ENCODE results near the gene TSPAN18. TPM values are rescaled to one million over a fixed set of nuclear protein-coding genes. Genes with fewer than 3 reads are reported as not detected.

TSPAN18 gene
- total and polyA plus RNA-seq, 2 experiments from 2014 or later, result 0.20 to 0.54 TPM

DNA sequence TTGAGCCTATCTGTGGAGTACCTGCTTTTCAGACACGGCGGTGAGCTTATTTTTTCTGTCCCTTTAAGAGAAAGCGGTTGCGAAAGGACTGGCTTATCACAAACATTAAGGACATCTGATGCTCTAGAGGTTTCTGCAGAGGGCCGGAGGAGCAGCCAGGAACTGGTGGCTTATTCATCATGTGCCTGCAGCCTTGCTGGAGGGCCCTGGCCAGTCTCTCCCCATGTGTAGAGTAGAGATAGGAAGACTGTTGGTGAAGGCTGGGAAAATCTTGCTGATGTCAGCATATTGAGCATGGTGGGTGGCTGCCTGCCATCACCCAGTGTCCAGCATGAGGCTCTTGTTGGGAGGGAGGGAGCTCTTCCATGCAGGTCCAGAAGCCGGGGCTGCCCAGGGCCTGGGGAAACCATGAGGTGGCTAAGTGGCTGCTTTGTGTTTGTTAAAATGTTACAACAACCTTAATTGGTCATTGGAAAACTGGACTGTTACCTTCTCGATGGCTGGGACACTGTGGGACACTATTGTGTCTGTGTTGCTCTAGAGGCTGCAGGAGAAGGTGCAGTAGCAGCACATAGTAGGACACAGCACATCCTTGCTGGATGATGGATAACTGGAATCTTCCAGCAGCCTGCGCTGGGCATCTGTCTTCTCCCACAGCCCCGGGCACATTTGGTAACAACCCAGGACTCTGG lies 54.3 kb downstream of the TSPAN18 start:
- no peaks in the 10 kb centered on the region for H3K9me3 ChIP-seq (ENCODE audit: low read depth)
- no peak overlapping the region for H2AFZ ChIP-seq
- no peak overlapping the region for H3K27ac ChIP-seq
- H3K4me2 ChIP-seq (ENCODE audit: unreplicated experiment), result no peak overlapping the region
- H3K27me3 ChIP-seq (replicated peaks; ENCODE audit: insufficient read depth), result peaks cover 34% of the 10 kb centered on the region
- in situ Hi-C loops (cut with MboI), result no loop called here
- H3K9me2 ChIP-seq (ENCODE audit: insufficient read depth), result no peaks in the 10 kb centered on the region
- no peaks in the 10 kb centered on the region for H4K20me1 ChIP-seq (ENCODE audit: insufficient read depth)
- no peak overlapping the region for H3K4me3 ChIP-seq
- H3K9ac ChIP-seq, result no peak overlapping the region
- H3F3A ChIP-seq (ENCODE audit: insufficient read depth), result no peaks in the 10 kb centered on the region
- H3K79me2 ChIP-seq (ENCODE audit: insufficient read depth), result no peaks in the 10 kb centered on the region
- H3K4me1 ChIP-seq (ENCODE audit: insufficient read depth), result no peaks in the 10 kb centered on the region
- no peak for TF ChIP-seq EZH2phosphoT487 (IDR thresholded peaks at IDR 0.05; ENCODE audit: insufficient read depth, low read depth)
- no peak for TF ChIP-seq EZH2 (IDR thresholded peaks at IDR 0.05; ENCODE audit: insufficient read depth, poor library complexity, severe bottlenecking)
- WGBS, 2 experiments (ENCODE audit: low coverage in 1 of 2, low lambda C conversion rate in 2 of 2, missing lambda C conversion rate in 2 of 2), result 60 to 68% methylated on average over 9 of the region's 9 CpGs
- H3K36me3 ChIP-seq (ENCODE audit: low read depth), result no peaks in the 10 kb centered on the region
- DNase-seq, result no peak

DNA sequence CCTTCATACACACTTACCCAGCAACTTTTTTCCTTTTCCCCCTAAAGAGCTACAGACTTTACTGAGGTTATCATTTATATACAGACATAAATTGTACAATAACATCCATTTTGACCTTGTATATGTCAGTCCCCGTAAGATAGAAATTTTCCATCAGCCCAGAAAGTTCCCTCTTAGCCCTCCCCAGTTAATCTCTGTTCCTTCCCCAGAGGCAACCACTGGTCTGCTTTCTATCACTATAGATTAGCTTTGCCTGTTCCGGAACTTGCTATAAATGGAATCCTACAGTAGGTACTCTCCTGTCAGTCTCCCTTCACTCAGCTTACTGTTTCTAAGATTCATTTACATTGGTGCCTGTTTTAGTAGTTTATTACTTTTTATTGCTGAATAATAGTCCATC lies 54.9 kb downstream of the TSPAN18 start:
- WGBS, 2 experiments (ENCODE audit: low coverage in 1 of 2, low lambda C conversion rate in 2 of 2, missing lambda C conversion rate in 2 of 2), result 87 to 90% methylated on average over 2 of the region's 2 CpGs

GRCh38 chr11:44782478-44782877 lies 55.7 kb downstream of the TSPAN18 start:
- no peaks in the 10 kb centered on the region for H3K9me2 ChIP-seq (ENCODE audit: insufficient read depth)
- TF ChIP-seq EZH2phosphoT487 (IDR thresholded peaks at IDR 0.05; ENCODE audit: insufficient read depth, low read depth) (no peak), EZH2 (IDR thresholded peaks at IDR 0.05; ENCODE audit: insufficient read depth, poor library complexity, severe bottlenecking) (no peak)
- no peaks in the 10 kb centered on the region for H3K9me3 ChIP-seq (ENCODE audit: low read depth)
- H3K4me2 ChIP-seq (ENCODE audit: unreplicated experiment), result no peak overlapping the region
- no peaks in the 10 kb centered on the region for H3K79me2 ChIP-seq (ENCODE audit: insufficient read depth)
- no peaks in the 10 kb centered on the region for H3K36me3 ChIP-seq (ENCODE audit: low read depth)
- H2AFZ ChIP-seq, result no peak overlapping the region
- no peak overlapping the region for H3K4me3 ChIP-seq
- H3F3A ChIP-seq (ENCODE audit: insufficient read depth), result no peaks in the 10 kb centered on the region
- no peak overlapping the region for H3K9ac ChIP-seq
- no peak overlapping the region for H3K27ac ChIP-seq
- 94 to 96% methylated on average over 4 of the region's 4 CpGs for WGBS, 2 experiments (ENCODE audit: low coverage in 1 of 2, low lambda C conversion rate in 2 of 2, missing lambda C conversion rate in 2 of 2)
- H3K4me1 ChIP-seq (ENCODE audit: insufficient read depth), result no peaks in the 10 kb centered on the region
- in situ Hi-C loops (cut with MboI), result no loop called here
- H4K20me1 ChIP-seq (ENCODE audit: insufficient read depth), result no peaks in the 10 kb centered on the region
- H3K27me3 ChIP-seq (replicated peaks; ENCODE audit: insufficient read depth), result peaks cover 35% of the 10 kb centered on the region
- DNase-seq, result no peak

More for the DNA sequence above, 54.9 kb downstream of the TSPAN18 start:
- no peaks in the 10 kb centered on the region for H3F3A ChIP-seq (ENCODE audit: insufficient read depth)
- TF ChIP-seq EZH2 (IDR thresholded peaks at IDR 0.05; ENCODE audit: insufficient read depth, poor library complexity, severe bottlenecking) (no peak), EZH2phosphoT487 (IDR thresholded peaks at IDR 0.05; ENCODE audit: insufficient read depth, low read depth) (no peak)
- H2AFZ ChIP-seq, result no peak overlapping the region
- no peak overlapping the region for H3K4me3 ChIP-seq
- in situ Hi-C loops (cut with MboI), result no loop called here
- H3K9ac ChIP-seq, result no peak overlapping the region
- H3K27me3 ChIP-seq (replicated peaks; ENCODE audit: insufficient read depth), result peaks cover 37% of the 10 kb centered on the region
- no peak overlapping the region for H3K4me2 ChIP-seq (ENCODE audit: unreplicated experiment)
- no peaks in the 10 kb centered on the region for H3K4me1 ChIP-seq (ENCODE audit: insufficient read depth)
- no peaks in the 10 kb centered on the region for H3K36me3 ChIP-seq (ENCODE audit: low read depth)
- no peak for DNase-seq
- no peaks in the 10 kb centered on the region for H3K79me2 ChIP-seq (ENCODE audit: insufficient read depth)
- no peaks in the 10 kb centered on the region for H3K9me3 ChIP-seq (ENCODE audit: low read depth)
- H4K20me1 ChIP-seq (ENCODE audit: insufficient read depth), result no peaks in the 10 kb centered on the region
- H3K9me2 ChIP-seq (ENCODE audit: insufficient read depth), result no peaks in the 10 kb centered on the region
- no peak overlapping the region for H3K27ac ChIP-seq

DNA sequence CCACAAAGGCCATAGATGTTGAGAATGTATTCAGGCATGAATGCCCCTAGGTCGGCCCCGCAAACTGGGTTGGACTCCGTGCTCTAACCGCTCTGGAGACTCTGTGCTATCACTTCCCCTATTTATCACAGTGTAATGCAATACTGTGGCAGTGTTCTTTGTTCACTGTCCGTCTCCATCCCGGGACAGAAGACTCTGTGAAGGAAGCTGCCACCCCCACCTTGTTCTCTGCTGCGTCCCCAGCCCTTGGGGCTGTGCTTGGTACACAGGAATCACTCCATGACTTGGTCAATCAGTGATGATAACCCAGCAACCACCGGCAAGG lies 57.6 kb downstream of the TSPAN18 start:
- in situ Hi-C loops (cut with MboI), result no loop called here
- WGBS, 2 experiments (ENCODE audit: low coverage in 1 of 2, low lambda C conversion rate in 2 of 2, missing lambda C conversion rate in 2 of 2), result 69 to 72% methylated on average over 8 of the region's 8 CpGs
- peaks cover 43% of the 10 kb centered on the region for H3K27me3 ChIP-seq (replicated peaks; ENCODE audit: insufficient read depth)

More for the DNA sequence above, 57.6 kb downstream of the TSPAN18 start:
- no peaks in the 10 kb centered on the region for H3K79me2 ChIP-seq (ENCODE audit: insufficient read depth)
- no peaks in the 10 kb centered on the region for H3K9me3 ChIP-seq (ENCODE audit: low read depth)
- H3F3A ChIP-seq (ENCODE audit: insufficient read depth), result no peaks in the 10 kb centered on the region
- no peak overlapping the region for H3K4me3 ChIP-seq
- no peaks in the 10 kb centered on the region for H3K9me2 ChIP-seq (ENCODE audit: insufficient read depth)
- no peak overlapping the region for H3K9ac ChIP-seq
- no peaks in the 10 kb centered on the region for H3K36me3 ChIP-seq (ENCODE audit: low read depth)
- DNase-seq, result no peak
- no peak for TF ChIP-seq EZH2phosphoT487 (IDR thresholded peaks at IDR 0.05; ENCODE audit: insufficient read depth, low read depth)
- no peak for TF ChIP-seq EZH2 (IDR thresholded peaks at IDR 0.05; ENCODE audit: insufficient read depth, poor library complexity, severe bottlenecking)
- H3K4me2 ChIP-seq (ENCODE audit: unreplicated experiment), result no peak overlapping the region
- H4K20me1 ChIP-seq (ENCODE audit: insufficient read depth), result no peaks in the 10 kb centered on the region
- no peak overlapping the region for H2AFZ ChIP-seq
- H3K4me1 ChIP-seq (ENCODE audit: insufficient read depth), result no peaks in the 10 kb centered on the region
- no peak overlapping the region for H3K27ac ChIP-seq

All from GM23248 (cell line).